Peyer's patch (tissue), 4 donors: ENCODE data around the gene MPZL3. TPM values are rescaled to one million over a fixed set of nuclear protein-coding genes. Genes with fewer than 3 reads are reported as not detected.

Experiments
- DNase-seq, 3 donors: peaks; one replicate each; pipeline ENCODE4 v3.0.0-alpha.2; 2017 to 2019
- H3K27ac ChIP-seq, 4 donors: fragments of 200-600 bp; sonication (generic); one replicate each; pipeline ENCODE4 v1.5.1; 2016 to 2019
- H3K27me3 ChIP-seq, 2 donors: fragments of 200-600 bp; sonication (generic); one replicate each; pipeline ENCODE4 v1.5.1; 2019
- H3K36me3 ChIP-seq, 3 donors: fragments of 200-600 bp; sonication (generic); one replicate each; pipeline ENCODE4 v1.5.1; 2016 to 2019
- H3K4me1 ChIP-seq, 4 donors: fragments of 200-600 bp; sonication (generic); one replicate each; pipeline ENCODE4 v1.5.1; 2016 to 2019
- H3K4me3 ChIP-seq, 4 donors: fragments of 200-600 bp; sonication (generic); 1 replicate in 3 of 4; 2 replicates in 1 of 4; pipeline ENCODE4 v1.5.1; 2016 to 2019; ENCODE audit warnings: mild to moderate bottlenecking in 1 of 4
- H3K9me3 ChIP-seq, 4 donors: fragments of 200-600 bp; sonication (generic); one replicate each; pipeline ENCODE4 v1.5.1; 2016 to 2019; ENCODE audit warnings: mild to moderate bottlenecking in 1 of 4
- CTCF ChIP-seq, 6 experiments: fragments of 450-650 bp in 4 of 6; fragments of 200-600 bp in 2 of 6; sonication (generic) in 1 of 6; IDR thresholded peaks; one replicate each; pipeline ENCODE4 v1.5.1; 2017 to 2019; ENCODE audit warnings: antibody characterized with exemption in 6 of 6, mild to moderate bottlenecking in 3 of 6, moderate library complexity in 1 of 6
- POLR2A ChIP-seq, 2 donors: fragments of 450-650 bp; IDR thresholded peaks; one replicate each; pipeline ENCODE4 v1.5.1; 2017; ENCODE audit warnings: antibody characterized with exemption in 2 of 2, mild to moderate bottlenecking in 2 of 2, moderate library complexity in 2 of 2
- total RNA-seq, 4 donors: library from RNA; depleted of rRNA; stranded (reverse); fragments of >200 nt; gene quantifications; one replicate each; pipeline ENCODE4 v1.1.0, GENCODE V29; 2016

MPZL3 gene
- total RNA-seq, 4 donors from 2014 or later = 0.83 to 15.4 (median 7.8) TPM

- H3K4me3 ChIP-seq = peak overlapping the region in 2 of 4 donors; percentile 46 to 47
- TF ChIP-seq POLR2A (IDR thresholded peaks at IDR 0.05) (no peak), CTCF (IDR thresholded peaks at IDR 0.05) (no peak)
- H3K4me1 ChIP-seq = peaks cover 0 to 13% (median 0%) of the 10 kb centered on the region in 4 donors
- H3K27ac ChIP-seq = peak overlapping the region in 3 of 4 donors; percentile 9 to 75 (median 71)
- no peaks in the 10 kb centered on the region for H3K27me3 ChIP-seq
- no peaks in the 10 kb centered on the region for H3K9me3 ChIP-seq
- no peaks in the 10 kb centered on the region for H3K36me3 ChIP-seq
- no peak for DNase-seq
Observed at GRCh38 chr11:118264569-118265465, 12.7 kb upstream of the MPZL3 start.

- peak in 2 of 3 donors; percentile 73 to 77 for DNase-seq
- Histone ChIP-seq H3K4me1 (peaks cover 0 to 13% (median 0%) of the 10 kb centered on the region in 4 donors), H3K4me3 (peak within 1 kb of the TSS; percentile 12 to 47 (median 36)), H3K9me3 (no peaks in the 10 kb centered on the region), H3K27me3 (no peaks in the 10 kb centered on the region), H3K27ac (peak within 1 kb of the TSS in 3 of 4 donors; percentile 13 to 75 (median 71)), H3K36me3 (no peaks in the 10 kb centered on the region)
- TF ChIP-seq POLR2A (IDR thresholded peaks at IDR 0.05) (peak; percentile 41 to 68), CTCF (IDR thresholded peaks at IDR 0.05) (peak in 2 of 6 experiments; percentile 5 to 10)
Observed at GRCh38 chr11:118263695-118264568, 11.8 kb upstream of the MPZL3 start, which contains the start of gene MPZL2. MPZL2 (minus strand) TSS chr11:118264297; CDS start chr11:118264153, 144 bp downstream.

- no peaks in the 10 kb centered on the region for H3K9me3 ChIP-seq
- H3K27me3 ChIP-seq = no peaks in the 10 kb centered on the region
- H3K4me3 ChIP-seq = peak overlapping the region in 2 of 4 donors; percentile 46 to 47
- TF ChIP-seq CTCF (IDR thresholded peaks at IDR 0.05) (no peak), POLR2A (IDR thresholded peaks at IDR 0.05) (no peak)
- H3K36me3 ChIP-seq = no peaks in the 10 kb centered on the region
- peaks cover 0 to 13% (median 0%) of the 10 kb centered on the region in 4 donors for H3K4me1 ChIP-seq
- peak overlapping the region in 1 of 4 donors; percentile 71 for H3K27ac ChIP-seq
- DNase-seq = no peak
Observed at GRCh38 chr11:118263112-118263511, 10.9 kb upstream of the MPZL3 start.

GRCh38 chr11:118260353-118260752 lies 8.2 kb upstream of the MPZL3 start:
- no peaks in the 10 kb centered on the region for H3K9me3 ChIP-seq
- peaks cover 0 to 13% (median 0%) of the 10 kb centered on the region in 4 donors for H3K4me1 ChIP-seq
- no peak for TF ChIP-seq CTCF (IDR thresholded peaks at IDR 0.05)
- TF ChIP-seq POLR2A (IDR thresholded peaks at IDR 0.05) = no peak
- no peak for DNase-seq
- no peaks in the 10 kb centered on the region for H3K36me3 ChIP-seq
- H3K27ac ChIP-seq = no peak overlapping the region
- no peaks in the 10 kb centered on the region for H3K27me3 ChIP-seq
- no peak overlapping the region for H3K4me3 ChIP-seq

- H3K4me3 ChIP-seq = no peak overlapping the region
- no peak for TF ChIP-seq CTCF (IDR thresholded peaks at IDR 0.05)
- no peak for TF ChIP-seq POLR2A (IDR thresholded peaks at IDR 0.05)
- H3K36me3 ChIP-seq = no peaks in the 10 kb centered on the region
- no peaks in the 10 kb centered on the region for H3K9me3 ChIP-seq
- H3K4me1 ChIP-seq = peaks cover 0 to 13% (median 0%) of the 10 kb centered on the region in 4 donors
- DNase-seq = no peak
- no peak overlapping the region for H3K27ac ChIP-seq
- H3K27me3 ChIP-seq = no peaks in the 10 kb centered on the region
Observed at GRCh38 chr11:118259138-118259537, 7.0 kb upstream of the MPZL3 start.
